Measurements from ENCODE around the gene MOSPD2. TPM values are rescaled to one million over a fixed set of nuclear protein-coding genes. Genes with fewer than 3 reads are reported as not detected.
A peak's percentile ranks its signal among the peaks of the same experiment; 100 is the strongest.

MOSPD2 gene
- total RNA-seq, 2 donors from 2014 or later: 12.1 to 23.1 TPM

GRCh38 chrX:14865201-14865600 lies 8.0 kb upstream of the MOSPD2 start:
- Histone ChIP-seq H3K9me3 (no peaks in the 10 kb centered on the region), H3K4me3 (no peak overlapping the region), H3K4me1 (replicated peaks) (no peaks in the 10 kb centered on the region), H3K27ac (no peak overlapping the region), H3K36me3 (no peaks in the 10 kb centered on the region), H3K27me3 (replicated peaks; ENCODE audit: insufficient read depth) (no peaks in the 10 kb centered on the region)
- intact Hi-C loops (cut with DNase I): no loop called here
- WGBS: 75% methylated on average over 1 of the region's 1 CpG
- no peak for DNase-seq (ENCODE audit: low spot score)
- TF ChIP-seq POLR2AphosphoS5 (IDR thresholded peaks at IDR 0.05): no peak
- TF ChIP-seq POLR2A (IDR thresholded peaks at IDR 0.05): no peak
- TF ChIP-seq CTCF (IDR thresholded peaks at IDR 0.05): no peak

- no peaks in the 10 kb centered on the region for H3K36me3 ChIP-seq
- TF ChIP-seq CTCF (IDR thresholded peaks at IDR 0.05) (no peak), POLR2AphosphoS5 (IDR thresholded peaks at IDR 0.05) (no peak), POLR2A (IDR thresholded peaks at IDR 0.05) (no peak)
- DNase-seq (ENCODE audit: low spot score): no peak
- no peak overlapping the region for H3K4me3 ChIP-seq
- H3K9me3 ChIP-seq: no peaks in the 10 kb centered on the region
- 75% methylated on average over 1 of the region's 1 CpG for WGBS
- no peaks in the 10 kb centered on the region for H3K4me1 ChIP-seq (replicated peaks)
- H3K27ac ChIP-seq: no peak overlapping the region
- no peaks in the 10 kb centered on the region for H3K27me3 ChIP-seq (replicated peaks; ENCODE audit: insufficient read depth)
- intact Hi-C loops (cut with DNase I): no loop called here
Measured at GRCh38 chrX:14871767-14872166, 1.5 kb upstream of the MOSPD2 start.

GRCh38 chrX:14872355-14872754 lies 866 bp upstream of the MOSPD2 start:
- Histone ChIP-seq H3K4me3 (peak overlapping the region; percentile 27 to 30), H3K27me3 (replicated peaks; ENCODE audit: insufficient read depth) (no peaks in the 10 kb centered on the region), H3K27ac (no peak overlapping the region), H3K9me3 (no peaks in the 10 kb centered on the region), H3K36me3 (no peaks in the 10 kb centered on the region), H3K4me1 (replicated peaks) (no peaks in the 10 kb centered on the region)
- intact Hi-C loops (cut with DNase I): no loop called here
- TF ChIP-seq CTCF (IDR thresholded peaks at IDR 0.05): no peak
- TF ChIP-seq POLR2AphosphoS5 (IDR thresholded peaks at IDR 0.05): no peak
- TF ChIP-seq POLR2A (IDR thresholded peaks at IDR 0.05): no peak
- no peak for DNase-seq (ENCODE audit: low spot score)
- 18% methylated on average over 6 of the region's 7 CpGs for WGBS

GRCh38 chrX:14873676-14874049 lies 442 bp downstream of the MOSPD2 start:
- Histone ChIP-seq H3K27ac (peak overlapping the region; percentile 73 to 82), H3K27me3 (replicated peaks; ENCODE audit: insufficient read depth) (no peaks in the 10 kb centered on the region), H3K4me1 (replicated peaks) (no peaks in the 10 kb centered on the region), H3K36me3 (no peaks in the 10 kb centered on the region), H3K9me3 (no peaks in the 10 kb centered on the region), H3K4me3 (peak overlapping the region; percentile 54 to 55)
- WGBS: 0% methylated on average over 7 of the region's 8 CpGs
- intact Hi-C loops (cut with DNase I): no loop called here
- TF ChIP-seq CTCF (IDR thresholded peaks at IDR 0.05) (no peak), POLR2A (IDR thresholded peaks at IDR 0.05) (no peak), POLR2AphosphoS5 (IDR thresholded peaks at IDR 0.05) (no peak)
- DNase-seq (ENCODE audit: low spot score): no peak

DNA sequence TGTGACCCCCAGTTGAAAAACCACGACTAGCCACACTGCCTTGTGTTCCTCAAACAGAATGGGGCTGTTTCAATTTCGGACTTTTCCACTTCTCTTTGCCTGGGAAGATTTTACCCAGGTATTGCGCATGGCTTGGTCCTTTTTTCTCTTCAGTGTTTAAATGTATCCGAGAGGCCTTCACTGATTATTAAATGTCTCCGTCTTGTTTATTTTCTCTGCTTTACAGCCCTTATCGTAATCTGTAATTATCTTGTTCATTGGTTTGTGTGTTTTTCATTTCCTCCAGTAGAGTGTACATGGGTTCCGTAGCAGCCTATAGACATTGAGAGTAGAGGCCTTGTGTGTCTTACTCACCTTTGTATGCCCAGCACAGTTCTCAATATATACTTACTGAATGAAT lies 2.4 kb downstream of the MOSPD2 start:
- Histone ChIP-seq H3K4me3 (no peak overlapping the region), H3K27ac (no peak overlapping the region), H3K27me3 (replicated peaks; ENCODE audit: insufficient read depth) (no peaks in the 10 kb centered on the region), H3K4me1 (replicated peaks) (no peaks in the 10 kb centered on the region), H3K36me3 (no peaks in the 10 kb centered on the region), H3K9me3 (no peaks in the 10 kb centered on the region)
- 63% methylated on average over 7 of the region's 7 CpGs for WGBS
- intact Hi-C loops (cut with DNase I): no loop called here
- no peak for DNase-seq (ENCODE audit: low spot score)
- TF ChIP-seq CTCF (IDR thresholded peaks at IDR 0.05): no peak
- TF ChIP-seq POLR2A (IDR thresholded peaks at IDR 0.05): no peak
- TF ChIP-seq POLR2AphosphoS5 (IDR thresholded peaks at IDR 0.05): no peak
